Caco-2 (cell line): ENCODE measurements around the gene SPINT2. TPM values are rescaled to one million over a fixed set of nuclear protein-coding genes. Genes with fewer than 3 reads are reported as not detected.

Experiments used
- BruUV-seq: library from RNA; stranded (reverse); fragments of 400-500 nt; replicated peaks from 2 replicates; lab custom pipeline; 2021; lab: Mats Ljungman, UMichigan
- CTCF ChIA-PET: fragments of 300-600 bp; sonication (Branson Sonifier 250); formaldehyde crosslinking; loops from one replicate; lab custom pipeline; 2022; ENCODE audit warnings: antibody characterized with exemption; lab: Charles Lee
- POLR2A ChIA-PET: fragments of 300-600 bp; sonication (Branson Sonifier 250); formaldehyde crosslinking; loops from one replicate; lab custom pipeline; 2022; ENCODE audit warnings: antibody characterized with exemption; lab: Charles Lee
- DNase-seq, 2 experiments: peaks; one replicate each; pipeline versions ENCODE4 v3.0.0 to v3.0.0-alpha.2; 2020 to 2022
- H3K27me3 ChIP-seq: replicated peaks from 2 replicates; pipeline ENCODE4 v1.6.0; 2011; ENCODE audit warnings: low read length; ENCODE audit not compliant: control insufficient read depth, insufficient read depth
- H3K36me3 ChIP-seq: 2 replicates; pipeline ENCODE4 v1.5.1; 2011; ENCODE audit warnings: low read length; ENCODE audit not compliant: control insufficient read depth, insufficient read depth
- H3K4me1 ChIP-seq: fragments of 250-450 bp; sonication (Bioruptor Pico); 2 replicates; pipeline ENCODE4 v1.5.1; 2020; ENCODE audit warnings: mild to moderate bottlenecking
- H3K4me3 ChIP-seq: 2 replicates; pipeline ENCODE4 v1.5.1; 2011; ENCODE audit warnings: low read depth, mild to moderate bottlenecking, control low read depth, low read length
- H3K9me3 ChIP-seq: fragments of 250-450 bp; sonication (Bioruptor Pico); 2 replicates; pipeline ENCODE4 v1.5.1; 2020; ENCODE audit warnings: mild to moderate bottlenecking, moderate library complexity
- H3K27ac Mint-ChIP-seq: one replicate; pipeline ENCODE4 v1.8.0; 2022; ENCODE audit warnings: mixed read lengths; ENCODE audit not compliant: unreplicated experiment
- H3K27me3 Mint-ChIP-seq: one replicate; pipeline ENCODE4 v1.8.0; 2022; ENCODE audit warnings: mixed read lengths; ENCODE audit not compliant: insufficient read depth, unreplicated experiment
- H3K36me3 Mint-ChIP-seq: one replicate; pipeline ENCODE4 v1.8.0; 2022; ENCODE audit warnings: mild to moderate bottlenecking, mixed read lengths; ENCODE audit not compliant: insufficient read depth, unreplicated experiment
- H3K4me1 Mint-ChIP-seq: one replicate; pipeline ENCODE4 v1.8.0; 2022; ENCODE audit warnings: low read depth, mixed read lengths; ENCODE audit not compliant: unreplicated experiment
- H3K4me3 Mint-ChIP-seq: one replicate; pipeline ENCODE4 v1.8.0; 2022; ENCODE audit warnings: mild to moderate bottlenecking, moderate library complexity, mixed read lengths; ENCODE audit not compliant: unreplicated experiment
- H3K9me3 Mint-ChIP-seq: one replicate; pipeline ENCODE4 v1.8.0; 2022; ENCODE audit warnings: mixed read lengths; ENCODE audit not compliant: unreplicated experiment
- intact Hi-C: fragments of 100-400 bp; cut with micrococcal nuclease; formaldehyde crosslinking; loops from one replicate; pipeline ENCODE4 v1.10.0; 2022; ENCODE audit not compliant: unreplicated experiment
- total RNA-seq: library from RNA; stranded (reverse); gene quantifications from 2 replicates; pipeline ENCODE4 v1.2.3, GENCODE V29; 2022
- TF ChIP-seq, protein P1 (sequence below), 2 experiments: fragments of 200-600 bp in 1 of 2; IDR thresholded peaks; 1 replicate in 1 of 2; 2 replicates in 1 of 2; pipeline versions ENCODE4 v1.5.1 to v1.8.0; 2011 to 2022; ENCODE audit warnings: antibody characterized with exemption in 1 of 2, control low read depth in 1 of 2, inconsistent platforms in 1 of 2, low read depth in 1 of 2, low read length in 1 of 2, mild to moderate bottlenecking in 1 of 2, moderate library complexity in 1 of 2; ENCODE audit not compliant: insufficient read depth in 1 of 2, severe bottlenecking in 1 of 2, unreplicated experiment in 1 of 2

The SPINT2 gene
- total RNA-seq, 1 experiment from 2014 or later, result 748 TPM

- intact Hi-C loops, result no loop called here
- CTCF ChIA-PET, result interaction anchor here (0.6 to 2.0 kb wide), 4 partner anchors 8 to 251 kb away, joined by 3 to 6 read pairs (median 4); partner anchors contain the start of genes CATSPERG and SPINT2
- POLR2A ChIA-PET, result no interaction called here
- BruUV-seq, result no TSS peak
- peaks cover 39% of the 10 kb centered on the region for H3K4me1 Mint-ChIP-seq
- no peak overlapping the region for H3K27ac Mint-ChIP-seq
- TF ChIP-seq, protein P1, sequence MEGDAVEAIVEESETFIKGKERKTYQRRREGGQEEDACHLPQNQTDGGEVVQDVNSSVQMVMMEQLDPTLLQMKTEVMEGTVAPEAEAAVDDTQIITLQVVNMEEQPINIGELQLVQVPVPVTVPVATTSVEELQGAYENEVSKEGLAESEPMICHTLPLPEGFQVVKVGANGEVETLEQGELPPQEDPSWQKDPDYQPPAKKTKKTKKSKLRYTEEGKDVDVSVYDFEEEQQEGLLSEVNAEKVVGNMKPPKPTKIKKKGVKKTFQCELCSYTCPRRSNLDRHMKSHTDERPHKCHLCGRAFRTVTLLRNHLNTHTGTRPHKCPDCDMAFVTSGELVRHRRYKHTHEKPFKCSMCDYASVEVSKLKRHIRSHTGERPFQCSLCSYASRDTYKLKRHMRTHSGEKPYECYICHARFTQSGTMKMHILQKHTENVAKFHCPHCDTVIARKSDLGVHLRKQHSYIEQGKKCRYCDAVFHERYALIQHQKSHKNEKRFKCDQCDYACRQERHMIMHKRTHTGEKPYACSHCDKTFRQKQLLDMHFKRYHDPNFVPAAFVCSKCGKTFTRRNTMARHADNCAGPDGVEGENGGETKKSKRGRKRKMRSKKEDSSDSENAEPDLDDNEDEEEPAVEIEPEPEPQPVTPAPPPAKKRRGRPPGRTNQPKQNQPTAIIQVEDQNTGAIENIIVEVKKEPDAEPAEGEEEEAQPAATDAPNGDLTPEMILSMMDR (IDR thresholded peaks at IDR 0.05; ENCODE audit: insufficient read depth in 1 of 2, low read depth in 1 of 2, low read length in 1 of 2, severe bottlenecking in 1 of 2, unreplicated experiment in 1 of 2), result no peak
- Histone ChIP-seq H3K9me3 (no peaks in the 10 kb centered on the region), H3K4me3 (no peak overlapping the region), H3K27me3 (no peaks in the 10 kb centered on the region), H3K4me1 (peaks cover 29% of the 10 kb centered on the region), H3K36me3 (no peaks in the 10 kb centered on the region)
- no peak for DNase-seq
- H3K9me3 Mint-ChIP-seq, result no peaks in the 10 kb centered on the region
- peaks cover 6% of the 10 kb centered on the region for H3K36me3 Mint-ChIP-seq
- H3K4me3 Mint-ChIP-seq, result no peak overlapping the region
- no peaks in the 10 kb centered on the region for H3K27me3 Mint-ChIP-seq
These were observed 17.2 kb upstream of the SPINT2 start for GRCh38 chr19:38247126-38247525.

- no peak for DNase-seq
These were observed 16.6 kb upstream of the SPINT2 start for GRCh38 chr19:38247734-38248268.

GRCh38 chr19:38248421-38248820 lies 16.0 kb upstream of the SPINT2 start:
- Histone ChIP-seq H3K27me3 (no peaks in the 10 kb centered on the region), H3K9me3 (no peaks in the 10 kb centered on the region), H3K4me1 (peaks cover 42% of the 10 kb centered on the region), H3K36me3 (no peaks in the 10 kb centered on the region), H3K4me3 (no peak overlapping the region)
- Mint-ChIP-seq H3K4me1 (peaks cover 40% of the 10 kb centered on the region), H3K36me3 (peaks cover 6% of the 10 kb centered on the region), H3K9me3 (no peaks in the 10 kb centered on the region), H3K4me3 (no peak overlapping the region), H3K27me3 (no peaks in the 10 kb centered on the region), H3K27ac (no peak overlapping the region)
- ChIA-PET POLR2A (no interaction called here), CTCF (interaction anchor here (1.0 kb wide), 1 partner anchor 16 kb away, joined by 6 read pairs; the partner anchor contains the start of gene SPINT2)
- TF ChIP-seq, protein P1 (IDR thresholded peaks at IDR 0.05; ENCODE audit: insufficient read depth in 1 of 2, low read depth in 1 of 2, low read length in 1 of 2, severe bottlenecking in 1 of 2, unreplicated experiment in 1 of 2), result no peak
- intact Hi-C loops, result no loop called here
- BruUV-seq, result no TSS peak
- DNase-seq, result peak in 1 of 2 experiments; percentile 63

More at GRCh38 chr19:38247734-38248268, 16.6 kb upstream of the SPINT2 start:
- TF ChIP-seq, protein P1 (IDR thresholded peaks at IDR 0.05; ENCODE audit: insufficient read depth in 1 of 2, low read depth in 1 of 2, low read length in 1 of 2, severe bottlenecking in 1 of 2, unreplicated experiment in 1 of 2), result no peak
- no peaks in the 10 kb centered on the region for H3K9me3 Mint-ChIP-seq
- ChIA-PET CTCF (interaction anchor here (0.6 to 1.0 kb wide), 2 partner anchors 16 to 252 kb away, joined by 3 to 6 read pairs; partner anchors contain the start of gene SPINT2), POLR2A (no interaction called here)
- peaks cover 35% of the 10 kb centered on the region for H3K4me1 ChIP-seq
- peaks cover 6% of the 10 kb centered on the region for H3K36me3 Mint-ChIP-seq
- no TSS peak for BruUV-seq
- intact Hi-C loops, result no loop called here
- no peak overlapping the region for H3K4me3 ChIP-seq
- no peaks in the 10 kb centered on the region for H3K9me3 ChIP-seq
- no peaks in the 10 kb centered on the region for H3K27me3 Mint-ChIP-seq
- H3K4me1 Mint-ChIP-seq, result peaks cover 40% of the 10 kb centered on the region
- no peaks in the 10 kb centered on the region for H3K36me3 ChIP-seq
- H3K27ac Mint-ChIP-seq, result no peak overlapping the region
- H3K27me3 ChIP-seq, result no peaks in the 10 kb centered on the region
- no peak overlapping the region for H3K4me3 Mint-ChIP-seq
